NB4 (cell line): ENCODE data around the gene SCAMP1.

Source experiments
- CTCF ChIP-seq: IDR thresholded peaks from one replicate; pipeline ENCODE4 v1.5.1; 2012; ENCODE audit warnings: low read depth, low read length
- MAX ChIP-seq: IDR thresholded peaks from 2 replicates; pipeline ENCODE4 v1.6.1; 2011; ENCODE audit warnings: low read depth, low read length
- MYC ChIP-seq: IDR thresholded peaks from 2 replicates; pipeline ENCODE4 v1.6.1; 2011; ENCODE audit warnings: low read depth, low read length
- POLR2A ChIP-seq: IDR thresholded peaks from 2 replicates; pipeline ENCODE4 v1.6.1; 2011; ENCODE audit warnings: mild to moderate bottlenecking; ENCODE audit not compliant: insufficient read length; ENCODE audit errors: extremely low read depth

DNA sequence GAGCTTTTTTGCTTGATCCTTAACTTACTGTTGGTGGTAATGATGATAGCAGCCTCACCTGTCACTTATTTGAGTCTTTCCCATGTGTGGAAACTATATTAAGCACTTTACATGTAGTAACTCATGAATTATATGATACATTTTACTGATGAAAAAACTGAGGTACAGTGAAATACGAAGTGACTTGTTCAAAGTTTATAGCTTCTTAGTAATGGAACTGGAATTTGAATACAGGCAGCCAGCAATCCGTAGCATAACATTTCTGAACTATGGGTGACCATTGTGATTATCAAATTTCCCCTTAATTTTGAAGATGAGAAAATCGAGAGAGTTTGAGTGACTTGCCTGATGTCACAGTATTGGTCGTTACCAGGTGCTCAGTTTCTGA lies 17.3 kb downstream of the SCAMP1 start:
- TF ChIP-seq MYC: no peak
- no peak for TF ChIP-seq CTCF
- no peak for TF ChIP-seq POLR2A
- TF ChIP-seq MAX: no peak
